SU-DHL-6 (cell line): Measurements from ENCODE around the gene SYT9.

Experiments used
- CTCF ChIP-seq: fragments of 200-600 bp; sonication (generic); IDR thresholded peaks from one replicate; pipeline ENCODE4 v1.5.1; 2017; ENCODE audit warnings: antibody characterized with exemption, mild to moderate bottlenecking, low read length, moderate library complexity; ENCODE audit not compliant: insufficient read depth, poor library complexity, severe bottlenecking
- EZH2phosphoT487 ChIP-seq: fragments of 200-600 bp; sonication (generic), shearing (Covaris generic); conservative IDR thresholded peaks from 2 replicates; pipeline ENCODE4 v1.6.1; 2018; ENCODE audit warnings: mild to moderate bottlenecking, antibody characterized with exemption, low read length, moderate library complexity, mixed read lengths

GRCh38 chr11:7486098-7486780 lies 234.5 kb downstream of the SYT9 start:
- TF ChIP-seq CTCF: no peak
- TF ChIP-seq EZH2phosphoT487: no peak
